ENCODE measurements around the gene LMO4.

Gene LMO4

DNA sequence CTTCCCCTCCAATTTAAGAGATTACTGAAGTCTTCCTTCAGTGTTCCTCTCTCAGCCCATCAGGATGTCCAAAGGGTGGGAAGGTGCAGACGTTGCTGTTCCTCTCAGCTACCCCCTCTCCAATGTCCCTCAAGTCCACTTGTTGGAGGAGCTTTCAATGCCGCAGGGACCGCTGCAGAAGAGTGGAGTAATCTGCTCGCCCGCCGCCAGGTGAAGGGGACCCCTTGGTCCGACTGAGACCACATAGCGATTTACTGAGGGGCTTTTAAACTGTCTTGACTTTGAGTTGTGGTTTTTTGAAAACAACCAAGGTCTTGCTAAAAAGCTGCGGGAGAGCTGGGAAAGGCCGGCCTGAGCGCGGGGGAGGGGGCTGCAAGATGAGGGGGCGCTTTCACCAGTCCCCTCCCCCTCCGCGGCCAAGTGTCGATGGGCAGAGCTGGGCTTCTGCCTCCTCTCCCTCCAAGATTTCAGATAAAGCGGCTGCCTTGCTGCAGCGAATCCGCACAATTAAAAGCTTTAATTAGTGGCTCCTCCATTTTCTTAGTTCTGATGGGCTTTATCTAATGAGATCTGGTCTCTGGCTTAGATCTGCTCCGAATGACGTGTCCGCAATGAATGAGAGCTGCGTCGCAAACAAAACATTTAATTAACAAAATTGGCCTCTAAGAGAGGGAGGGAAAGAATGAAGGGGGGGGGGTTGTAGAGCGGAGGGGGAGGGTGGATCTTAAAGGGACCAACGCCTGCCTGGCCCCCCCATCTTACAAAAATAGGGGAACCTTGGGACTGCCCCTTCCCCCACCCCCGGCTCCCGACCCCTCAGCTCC, 5.9 kb downstream of the LMO4 start:
- peaks cover 14% of the 10 kb centered on the region for H3K36me3 Mint-ChIP-seq
- no peaks in the 10 kb centered on the region for H3K27me3 Mint-ChIP-seq
- peak overlapping the region; percentile 96 for H3K27ac Mint-ChIP-seq
- no peaks in the 10 kb centered on the region for H3K9me3 Mint-ChIP-seq
- H3K4me1 Mint-ChIP-seq = peaks cover 75% of the 10 kb centered on the region
- peak overlapping the region; percentile 83 for H3K4me3 Mint-ChIP-seq
- peak; percentile 46 for ATAC-seq

GRCh38 chr1:87335175-87335884, 6.7 kb downstream of the LMO4 start:
- no peaks in the 10 kb centered on the region for H3K9me3 Mint-ChIP-seq
- H3K36me3 Mint-ChIP-seq = peaks cover 14% of the 10 kb centered on the region
- peak overlapping the region; percentile 83 for H3K4me3 Mint-ChIP-seq
- peaks cover 71% of the 10 kb centered on the region for H3K4me1 Mint-ChIP-seq
- H3K27ac Mint-ChIP-seq = peak overlapping the region; percentile 96
- no peaks in the 10 kb centered on the region for H3K27me3 Mint-ChIP-seq
- peak; percentile 84 for ATAC-seq

GRCh38 chr1:87336623-87337067, 8.0 kb downstream of the LMO4 start:
- Mint-ChIP-seq H3K9me3 (no peaks in the 10 kb centered on the region), H3K4me3 (peak overlapping the region; percentile 28), H3K27ac (peak overlapping the region; percentile 30), H3K36me3 (peaks cover 22% of the 10 kb centered on the region), H3K27me3 (no peaks in the 10 kb centered on the region), H3K4me1 (peaks cover 61% of the 10 kb centered on the region)
- no peak for ATAC-seq

DNA sequence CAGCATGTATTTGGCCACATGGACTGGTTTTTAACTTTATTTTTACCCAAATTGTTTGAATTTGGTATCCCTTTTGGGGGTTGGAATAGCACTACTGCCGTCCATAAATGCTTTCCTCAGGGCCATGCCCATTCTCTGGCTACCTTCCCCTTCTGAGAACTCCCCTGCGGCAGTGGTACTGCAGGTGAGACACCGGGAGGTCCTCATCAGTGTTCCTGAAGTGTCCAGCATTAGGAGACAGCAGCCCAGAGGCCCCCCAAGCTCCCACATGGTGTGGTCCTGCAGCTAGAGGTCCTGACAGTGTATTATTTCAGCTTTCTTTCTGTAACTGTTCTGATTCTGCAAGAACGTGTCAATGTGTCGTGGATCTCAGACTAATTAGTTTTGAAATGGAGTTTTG, 8.9 kb downstream of the LMO4 start:
- peaks cover 25% of the 10 kb centered on the region for H3K36me3 Mint-ChIP-seq
- H3K4me1 Mint-ChIP-seq = peaks cover 51% of the 10 kb centered on the region
- ATAC-seq = no peak
- no peaks in the 10 kb centered on the region for H3K9me3 Mint-ChIP-seq
- no peak overlapping the region for H3K4me3 Mint-ChIP-seq
- peak overlapping the region; percentile 74 for H3K27ac Mint-ChIP-seq
- H3K27me3 Mint-ChIP-seq = no peaks in the 10 kb centered on the region

- no peak overlapping the region for H3K27ac Mint-ChIP-seq
- no peaks in the 10 kb centered on the region for H3K27me3 Mint-ChIP-seq
- H3K4me3 Mint-ChIP-seq = no peak overlapping the region
- ATAC-seq = no peak
- H3K36me3 Mint-ChIP-seq = peaks cover 32% of the 10 kb centered on the region
- H3K9me3 Mint-ChIP-seq = no peaks in the 10 kb centered on the region
- H3K4me1 Mint-ChIP-seq = peaks cover 41% of the 10 kb centered on the region
These were observed 9.9 kb downstream of the LMO4 start for GRCh38 chr1:87338566-87338965.

GRCh38 chr1:87344231-87344630, 15.6 kb downstream of the LMO4 start:
- H3K4me1 Mint-ChIP-seq = peaks cover 24% of the 10 kb centered on the region
- H3K36me3 Mint-ChIP-seq = peaks cover 54% of the 10 kb centered on the region
- H3K9me3 Mint-ChIP-seq = no peaks in the 10 kb centered on the region
- H3K27ac Mint-ChIP-seq = no peak overlapping the region
- no peak for ATAC-seq
- no peak overlapping the region for H3K4me3 Mint-ChIP-seq
- H3K27me3 Mint-ChIP-seq = no peaks in the 10 kb centered on the region

DNA sequence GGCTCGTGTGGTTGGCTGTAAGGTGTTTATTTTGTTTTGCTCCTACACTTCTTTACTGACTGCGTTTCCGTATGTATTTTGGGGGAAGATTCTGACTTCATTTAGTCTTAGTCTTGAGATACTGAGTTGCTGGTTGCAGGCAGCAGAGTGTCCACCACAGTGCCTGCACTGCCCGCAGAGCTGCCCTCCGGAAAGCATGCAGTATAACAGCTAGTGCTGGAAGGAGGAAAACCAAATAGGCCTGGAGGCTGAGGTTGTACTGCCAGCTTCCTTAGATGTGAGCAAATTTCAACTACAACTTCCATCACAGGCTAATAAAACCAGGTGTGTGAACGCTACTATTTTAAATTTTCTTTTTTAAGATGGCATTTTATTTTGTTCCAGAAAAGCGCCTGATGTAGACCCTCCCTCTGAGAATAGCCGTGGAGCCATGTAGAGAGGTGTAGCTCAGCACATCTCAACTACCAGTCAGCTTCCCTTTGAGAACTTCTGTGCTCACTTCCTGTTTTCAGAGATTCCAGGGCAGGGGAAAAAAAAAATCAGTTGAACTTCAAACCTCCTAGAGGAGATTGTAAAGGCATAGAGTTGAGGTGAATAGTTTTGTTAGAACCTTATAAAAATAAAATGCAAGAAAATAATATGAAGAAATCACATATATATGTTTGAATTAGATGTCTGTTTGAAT, 17.6 kb downstream of the LMO4 start:
- no peak overlapping the region for H3K27ac Mint-ChIP-seq
- H3K4me1 Mint-ChIP-seq = peaks cover 25% of the 10 kb centered on the region
- H3K36me3 Mint-ChIP-seq = peaks cover 49% of the 10 kb centered on the region
- no peaks in the 10 kb centered on the region for H3K27me3 Mint-ChIP-seq
- ATAC-seq = no peak
- H3K4me3 Mint-ChIP-seq = no peak overlapping the region
- no peaks in the 10 kb centered on the region for H3K9me3 Mint-ChIP-seq

DNA sequence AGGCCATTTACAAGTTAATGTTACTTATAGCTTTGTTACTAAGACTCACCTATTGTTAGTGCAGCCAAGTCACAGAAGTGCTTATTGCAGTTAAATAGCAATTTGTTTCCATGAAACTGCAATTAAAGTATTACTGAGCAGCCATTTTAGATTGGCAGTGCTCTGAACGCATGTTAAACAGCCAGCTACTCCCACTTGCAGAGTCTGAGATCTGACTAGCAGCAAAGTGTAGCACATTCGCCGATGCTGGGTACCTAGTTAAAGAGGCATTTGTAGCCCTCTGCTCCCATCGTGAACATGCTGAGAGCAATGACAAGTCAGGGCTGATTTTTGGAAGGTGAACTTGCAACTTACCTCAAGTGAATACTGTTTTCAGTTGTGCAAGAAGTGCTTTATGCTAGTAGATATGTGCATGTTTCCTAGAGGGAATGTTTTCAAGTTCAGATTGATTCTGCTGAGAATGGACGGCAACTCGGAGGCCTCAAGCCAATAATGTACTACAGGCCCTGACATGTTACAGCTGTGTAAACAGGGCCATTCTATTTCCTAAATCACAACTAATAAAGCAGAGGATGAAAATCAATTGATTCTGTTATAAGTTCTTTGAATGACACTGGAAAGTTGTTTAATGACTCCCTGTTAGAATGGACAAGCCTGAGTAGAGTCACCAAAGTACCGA, 19.8 kb downstream of the LMO4 start:
- peaks cover 25% of the 10 kb centered on the region for H3K4me1 Mint-ChIP-seq
- H3K27me3 Mint-ChIP-seq = no peaks in the 10 kb centered on the region
- no peak for ATAC-seq
- peak overlapping the region; percentile 49 for H3K27ac Mint-ChIP-seq
- no peak overlapping the region for H3K4me3 Mint-ChIP-seq
- peaks cover 30% of the 10 kb centered on the region for H3K36me3 Mint-ChIP-seq
- no peaks in the 10 kb centered on the region for H3K9me3 Mint-ChIP-seq

DNA sequence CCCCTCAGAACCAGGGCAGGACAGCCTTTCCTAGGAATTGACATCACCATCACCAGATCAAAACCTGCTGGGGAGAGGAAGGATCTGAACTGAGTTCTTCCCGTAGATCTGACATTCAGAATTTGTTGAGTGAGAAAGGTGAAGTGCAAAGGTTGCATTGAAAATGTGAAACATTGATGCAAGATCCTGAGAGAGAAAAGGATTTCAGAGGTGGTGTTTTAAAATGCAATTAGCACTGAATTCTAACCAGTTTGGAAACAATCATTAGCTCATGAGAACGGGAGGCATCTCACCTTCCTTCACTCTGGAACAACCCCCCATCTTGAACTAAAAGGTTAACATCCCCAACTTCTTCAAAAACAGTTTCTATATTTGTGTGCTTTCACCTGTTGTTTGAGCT, 20.4 kb downstream of the LMO4 start:
- H3K36me3 Mint-ChIP-seq = peaks cover 24% of the 10 kb centered on the region
- no peaks in the 10 kb centered on the region for H3K9me3 Mint-ChIP-seq
- H3K4me3 Mint-ChIP-seq = no peak overlapping the region
- peak overlapping the region; percentile 49 for H3K27ac Mint-ChIP-seq
- H3K4me1 Mint-ChIP-seq = peaks cover 25% of the 10 kb centered on the region
- ATAC-seq = no peak
- no peaks in the 10 kb centered on the region for H3K27me3 Mint-ChIP-seq

GRCh38 chr1:87355894-87356293, 27.2 kb downstream of the LMO4 start:
- peaks cover 5% of the 10 kb centered on the region for H3K36me3 Mint-ChIP-seq
- H3K27ac Mint-ChIP-seq = no peak overlapping the region
- no peaks in the 10 kb centered on the region for H3K4me1 Mint-ChIP-seq
- no peak for ATAC-seq
- H3K27me3 Mint-ChIP-seq = no peaks in the 10 kb centered on the region
- no peak overlapping the region for H3K4me3 Mint-ChIP-seq
- no peaks in the 10 kb centered on the region for H3K9me3 Mint-ChIP-seq

DNA sequence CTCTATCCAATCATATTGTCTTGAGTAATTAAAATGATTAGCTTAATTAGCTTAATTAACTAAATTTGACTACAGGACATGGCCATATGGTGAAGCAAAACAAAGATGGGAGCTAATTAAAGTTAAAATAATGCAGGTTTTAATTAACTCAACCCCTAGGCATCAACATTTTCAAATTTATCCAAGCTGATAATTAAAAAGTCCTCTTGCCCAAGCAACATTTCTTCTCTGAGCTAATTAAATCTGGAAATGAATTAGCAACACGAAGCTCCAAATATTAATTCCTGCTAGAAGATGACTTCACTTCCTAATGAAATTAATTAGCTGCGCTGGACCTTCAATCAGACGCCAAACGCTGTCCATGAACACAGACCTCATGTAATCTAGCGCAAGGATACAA, 27.9 kb downstream of the LMO4 start:
- Mint-ChIP-seq H3K9me3 (no peaks in the 10 kb centered on the region), H3K4me1 (no peaks in the 10 kb centered on the region), H3K4me3 (no peak overlapping the region), H3K27ac (no peak overlapping the region), H3K27me3 (no peaks in the 10 kb centered on the region), H3K36me3 (peaks cover 5% of the 10 kb centered on the region)
- no peak for ATAC-seq

- Mint-ChIP-seq H3K9me3 (no peaks in the 10 kb centered on the region), H3K4me3 (no peak overlapping the region), H3K36me3 (peaks cover 5% of the 10 kb centered on the region), H3K27me3 (no peaks in the 10 kb centered on the region), H3K4me1 (no peaks in the 10 kb centered on the region), H3K27ac (no peak overlapping the region)
- no peak for ATAC-seq
These were observed 29.5 kb downstream of the LMO4 start for GRCh38 chr1:87358219-87358618.

- H3K27me3 Mint-ChIP-seq = no peaks in the 10 kb centered on the region
- H3K9me3 Mint-ChIP-seq = no peaks in the 10 kb centered on the region
- no peak for ATAC-seq
- H3K27ac Mint-ChIP-seq = no peak overlapping the region
- peaks cover 7% of the 10 kb centered on the region for H3K36me3 Mint-ChIP-seq
- H3K4me1 Mint-ChIP-seq = no peaks in the 10 kb centered on the region
- no peak overlapping the region for H3K4me3 Mint-ChIP-seq
These were observed 30.9 kb downstream of the LMO4 start for GRCh38 chr1:87359586-87359985.

DNA sequence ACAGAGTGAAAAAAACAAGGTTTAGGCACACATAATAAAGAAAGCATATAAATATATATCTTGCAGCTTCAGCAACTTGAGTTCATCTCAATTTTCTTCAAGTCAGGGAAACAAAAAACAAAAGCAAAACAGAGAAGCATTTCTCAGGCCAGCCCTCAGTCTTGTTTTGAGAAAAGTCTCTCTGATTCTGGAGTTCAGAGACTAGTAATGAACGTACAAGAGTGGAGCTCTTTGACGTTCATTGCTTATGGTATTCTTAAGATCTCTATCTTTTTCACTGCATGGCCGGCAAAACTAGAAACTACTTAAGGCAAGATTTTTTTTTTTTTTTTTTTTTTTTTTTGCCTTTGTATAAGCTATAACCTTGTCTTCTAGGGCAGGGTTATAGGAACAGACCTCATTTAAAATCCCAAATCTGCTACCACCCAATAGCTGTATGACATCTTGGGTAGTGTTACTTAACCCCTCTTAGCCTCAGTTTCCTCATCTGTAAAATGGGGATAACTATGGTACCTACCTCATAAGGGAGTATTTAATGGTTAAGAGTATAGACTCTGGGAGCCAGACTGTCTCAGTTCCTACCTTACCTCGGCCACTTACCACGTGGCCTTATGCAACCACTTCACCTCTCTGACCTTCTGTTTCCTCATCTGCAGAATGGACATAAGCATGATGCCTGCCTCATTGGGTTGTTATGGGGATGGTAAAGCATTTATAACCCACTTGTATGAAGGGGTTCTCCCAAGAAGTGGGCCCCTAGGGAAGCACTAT, 33.6 kb downstream of the LMO4 start:
- no peak overlapping the region for H3K4me3 Mint-ChIP-seq
- H3K27me3 Mint-ChIP-seq = no peaks in the 10 kb centered on the region
- peaks cover 18% of the 10 kb centered on the region for H3K36me3 Mint-ChIP-seq
- H3K4me1 Mint-ChIP-seq = no peaks in the 10 kb centered on the region
- no peak overlapping the region for H3K27ac Mint-ChIP-seq
- no peak for ATAC-seq
- H3K9me3 Mint-ChIP-seq = peaks cover 3% of the 10 kb centered on the region

Measured in stimulated activated memory B cell treated with anti-CD40 and anti-IgM and Interleukin-4, amounts not matched to agents 10 μg/mL and 1 μg/mL and 100 μg/mL, for 72 hours (primary cell).